A172 (cell line): ENCODE data around the gene RASSF5. TPM values are rescaled to one million over a fixed set of nuclear protein-coding genes. Genes with fewer than 3 reads are reported as not detected.

Experiments used
- DNase-seq: peaks from one replicate; pipeline ENCODE4 v3.0.0-alpha.2; 2015; ENCODE audit warnings: low spot score
- total RNA-seq: library from RNA; depleted of rRNA; stranded (reverse); fragments of >200 nt; shearing (Covaris generic); gene quantifications from 2 replicates; pipeline ENCODE4 v1.2.3, GENCODE V29; 2014

Gene RASSF5
- total RNA-seq, 1 experiment from 2014 or later = 5.8 TPM

GRCh38 chr1:206547104-206547503 is 39.8 kb downstream of the RASSF5 start:
- no peak for DNase-seq

- no peak for DNase-seq
Observed at GRCh38 chr1:206550446-206550845, 43.1 kb downstream of the RASSF5 start.

- no peak for DNase-seq
Observed at GRCh38 chr1:206551296-206551985, 44.1 kb downstream of the RASSF5 start.

GRCh38 chr1:206551986-206552326 is 44.6 kb downstream of the RASSF5 start:
- no peak for DNase-seq

GRCh38 chr1:206554211-206554610 is 46.9 kb downstream of the RASSF5 start:
- no peak for DNase-seq

GRCh38 chr1:206554701-206555472 is 47.6 kb downstream of the RASSF5 start:
- no peak for DNase-seq

- DNase-seq = no peak
Observed at GRCh38 chr1:206555473-206555935, 48.2 kb downstream of the RASSF5 start.

GRCh38 chr1:206556047-206556749 is 48.9 kb downstream of the RASSF5 start:
- DNase-seq = no peak

- DNase-seq = peak; percentile 51
Observed at GRCh38 chr1:206556750-206557635, 49.7 kb downstream of the RASSF5 start.

GRCh38 chr1:206557636-206558473 is 50.5 kb downstream of the RASSF5 start:
- no peak for DNase-seq

- no peak for DNase-seq
Observed at GRCh38 chr1:206558794-206559671, 51.7 kb downstream of the RASSF5 start.

GRCh38 chr1:206559672-206559995 is 52.3 kb downstream of the RASSF5 start:
- no peak for DNase-seq

GRCh38 chr1:206560007-206560716 is 52.8 kb downstream of the RASSF5 start:
- DNase-seq = no peak

- no peak for DNase-seq
Observed at GRCh38 chr1:206563367-206564207, 56.3 kb downstream of the RASSF5 start.

- DNase-seq = no peak
Observed at GRCh38 chr1:206565995-206566394, 58.7 kb downstream of the RASSF5 start.

- no peak for DNase-seq
Observed at GRCh38 chr1:206566999-206567398, 59.7 kb downstream of the RASSF5 start.

- DNase-seq = no peak
Observed at GRCh38 chr1:206568256-206568655, 60.9 kb downstream of the RASSF5 start.

GRCh38 chr1:206568779-206569352 is 61.5 kb downstream of the RASSF5 start:
- no peak for DNase-seq
